Sigmoid colon (tissue), 4 donors: ENCODE data around the gene EML4.

Experiments used
- EP300 ChIP-seq, 4 donors: sonication (generic); formaldehyde crosslinking; IDR thresholded peaks; one replicate each; pipeline ENCODE4 v1.6.1; 2017; ENCODE audit warnings: antibody characterized with exemption in 4 of 4
- POLR2A ChIP-seq, 2 donors: fragments of 450-650 bp; IDR thresholded peaks; one replicate each; pipeline ENCODE4 v1.6.1; 2016; ENCODE audit warnings: antibody characterized with exemption in 2 of 2, mild to moderate bottlenecking in 2 of 2, moderate library complexity in 2 of 2
- POLR2AphosphoS5 ChIP-seq, 4 donors: sonication (generic); formaldehyde crosslinking; IDR thresholded peaks; one replicate each; pipeline ENCODE4 v1.6.1; 2017; ENCODE audit warnings: antibody characterized with exemption in 4 of 4
- TF ChIP-seq, protein P1 (sequence below), 4 experiments: fragments of 450-650 bp in 3 of 4; fragments of 200-600 bp in 1 of 4; IDR thresholded peaks; one replicate each; pipeline ENCODE4 v1.5.1; 2016 to 2019; ENCODE audit warnings: antibody characterized with exemption in 4 of 4, mild to moderate bottlenecking in 3 of 4, moderate library complexity in 2 of 4

DNA sequence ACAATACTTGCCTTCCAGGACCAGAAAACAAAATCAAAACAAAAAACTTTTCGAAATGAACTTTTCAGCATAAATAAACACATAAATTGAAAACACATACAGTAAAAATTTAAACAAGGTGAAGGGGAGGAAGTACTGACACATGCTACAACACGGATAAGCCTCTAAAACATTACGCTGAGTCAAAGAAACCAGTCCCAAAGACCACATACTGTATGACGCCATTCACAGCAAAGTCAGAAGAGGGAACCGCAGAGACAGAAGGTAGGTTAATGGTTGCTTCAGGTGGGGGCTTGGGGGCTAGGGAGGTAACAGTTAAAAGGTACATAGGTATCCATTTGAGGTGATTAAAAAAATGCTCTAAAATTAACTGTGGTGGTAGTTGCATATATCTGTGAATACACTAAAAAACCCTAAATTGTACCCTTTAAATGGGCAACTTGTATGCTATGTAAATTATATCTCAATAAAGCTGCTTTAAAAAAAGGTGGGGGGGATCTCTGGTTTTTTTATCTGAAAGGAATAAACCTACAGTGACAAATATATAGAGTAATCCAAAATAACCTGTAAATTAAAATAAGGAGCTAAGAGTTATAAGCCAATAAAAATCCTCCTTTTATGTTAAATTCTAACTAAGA is 184.8 kb downstream of the EML4 start:
- TF ChIP-seq, protein P1, sequence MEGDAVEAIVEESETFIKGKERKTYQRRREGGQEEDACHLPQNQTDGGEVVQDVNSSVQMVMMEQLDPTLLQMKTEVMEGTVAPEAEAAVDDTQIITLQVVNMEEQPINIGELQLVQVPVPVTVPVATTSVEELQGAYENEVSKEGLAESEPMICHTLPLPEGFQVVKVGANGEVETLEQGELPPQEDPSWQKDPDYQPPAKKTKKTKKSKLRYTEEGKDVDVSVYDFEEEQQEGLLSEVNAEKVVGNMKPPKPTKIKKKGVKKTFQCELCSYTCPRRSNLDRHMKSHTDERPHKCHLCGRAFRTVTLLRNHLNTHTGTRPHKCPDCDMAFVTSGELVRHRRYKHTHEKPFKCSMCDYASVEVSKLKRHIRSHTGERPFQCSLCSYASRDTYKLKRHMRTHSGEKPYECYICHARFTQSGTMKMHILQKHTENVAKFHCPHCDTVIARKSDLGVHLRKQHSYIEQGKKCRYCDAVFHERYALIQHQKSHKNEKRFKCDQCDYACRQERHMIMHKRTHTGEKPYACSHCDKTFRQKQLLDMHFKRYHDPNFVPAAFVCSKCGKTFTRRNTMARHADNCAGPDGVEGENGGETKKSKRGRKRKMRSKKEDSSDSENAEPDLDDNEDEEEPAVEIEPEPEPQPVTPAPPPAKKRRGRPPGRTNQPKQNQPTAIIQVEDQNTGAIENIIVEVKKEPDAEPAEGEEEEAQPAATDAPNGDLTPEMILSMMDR (IDR thresholded peaks at IDR 0.05): no peak
- TF ChIP-seq POLR2A (IDR thresholded peaks at IDR 0.05) (no peak), POLR2AphosphoS5 (IDR thresholded peaks at IDR 0.05) (no peak), EP300 (IDR thresholded peaks at IDR 0.05) (no peak)
